GM12875 (cell line): ENCODE results near the gene DHX30.
"Not testable (repeated sequence)": the region's sequence is repeated elsewhere in the genome, so short reads cannot be mapped to it uniquely, and the experiment has no call there.

Experiments used
- H3K4me3 ChIP-seq: one replicate; pipeline ENCODE4 v1.5.1; 2011; ENCODE audit warnings: low read depth, low read length, control low read depth
- TF ChIP-seq, protein P1 (sequence below): IDR thresholded peaks from 2 replicates; pipeline ENCODE4 v1.5.1; 2011; ENCODE audit warnings: low read depth, mild to moderate bottlenecking, control low read depth, inconsistent platforms, low read length, moderate library complexity, borderline replicate concordance; ENCODE audit not compliant: insufficient read depth

The DHX30 gene

DNA sequence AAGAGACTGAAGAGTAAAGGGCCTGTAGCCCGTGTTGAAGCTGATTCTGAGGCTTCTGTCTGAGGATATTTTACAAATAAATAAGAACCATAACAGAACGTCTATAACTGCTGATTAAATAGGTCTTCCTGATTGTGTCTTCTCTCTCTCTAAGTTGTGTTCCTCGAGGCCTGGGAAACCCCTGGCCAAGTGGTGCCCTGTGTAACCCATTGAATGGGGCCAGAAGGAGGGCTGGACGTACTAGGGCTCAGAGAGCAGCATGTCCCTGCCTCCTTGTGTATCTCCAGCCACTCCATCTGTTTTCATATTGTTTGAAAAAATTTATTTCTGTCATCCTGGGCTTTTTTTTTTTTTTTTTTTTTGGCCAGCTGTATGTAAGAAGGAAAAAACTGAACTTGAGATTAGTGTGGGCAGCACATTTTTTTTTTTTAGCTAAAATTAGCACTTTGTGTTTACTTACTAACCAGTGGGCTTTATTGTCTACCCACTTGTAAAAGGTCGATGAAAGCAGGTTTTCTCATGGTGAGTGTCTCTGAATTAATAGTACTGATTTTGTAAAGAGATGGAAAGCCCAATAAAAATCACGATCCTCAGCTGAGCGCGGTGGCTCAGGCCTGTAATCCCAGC lies 10.7 kb downstream of the DHX30 start:
- TF ChIP-seq, protein P1, sequence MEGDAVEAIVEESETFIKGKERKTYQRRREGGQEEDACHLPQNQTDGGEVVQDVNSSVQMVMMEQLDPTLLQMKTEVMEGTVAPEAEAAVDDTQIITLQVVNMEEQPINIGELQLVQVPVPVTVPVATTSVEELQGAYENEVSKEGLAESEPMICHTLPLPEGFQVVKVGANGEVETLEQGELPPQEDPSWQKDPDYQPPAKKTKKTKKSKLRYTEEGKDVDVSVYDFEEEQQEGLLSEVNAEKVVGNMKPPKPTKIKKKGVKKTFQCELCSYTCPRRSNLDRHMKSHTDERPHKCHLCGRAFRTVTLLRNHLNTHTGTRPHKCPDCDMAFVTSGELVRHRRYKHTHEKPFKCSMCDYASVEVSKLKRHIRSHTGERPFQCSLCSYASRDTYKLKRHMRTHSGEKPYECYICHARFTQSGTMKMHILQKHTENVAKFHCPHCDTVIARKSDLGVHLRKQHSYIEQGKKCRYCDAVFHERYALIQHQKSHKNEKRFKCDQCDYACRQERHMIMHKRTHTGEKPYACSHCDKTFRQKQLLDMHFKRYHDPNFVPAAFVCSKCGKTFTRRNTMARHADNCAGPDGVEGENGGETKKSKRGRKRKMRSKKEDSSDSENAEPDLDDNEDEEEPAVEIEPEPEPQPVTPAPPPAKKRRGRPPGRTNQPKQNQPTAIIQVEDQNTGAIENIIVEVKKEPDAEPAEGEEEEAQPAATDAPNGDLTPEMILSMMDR, result no peak

DNA sequence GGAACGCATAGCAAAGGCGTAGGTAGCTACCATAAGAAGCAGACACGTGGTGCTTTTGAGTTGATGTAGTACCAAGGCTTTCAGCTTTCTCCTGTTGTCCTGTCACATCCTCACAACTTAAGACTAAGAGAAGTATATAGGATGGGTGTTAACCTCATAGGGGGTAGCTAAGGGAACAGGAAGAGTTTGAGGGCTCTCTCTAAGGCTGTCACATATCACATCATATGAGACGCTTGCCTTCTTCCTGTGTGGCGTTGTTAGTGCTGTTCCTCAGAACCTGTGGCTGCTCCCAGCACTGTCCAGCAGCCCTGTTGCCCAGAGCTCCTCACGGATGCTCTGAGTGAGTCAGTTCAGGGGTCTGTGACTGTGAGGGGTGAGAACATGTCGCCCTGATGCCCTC lies 14.7 kb downstream of the DHX30 start:
- H3K4me3 ChIP-seq, result no peak overlapping the region
- TF ChIP-seq, protein P1, result no peak

More for the DNA sequence above, 10.7 kb downstream of the DHX30 start:
- H3K4me3 ChIP-seq, result no peak overlapping the region

DNA sequence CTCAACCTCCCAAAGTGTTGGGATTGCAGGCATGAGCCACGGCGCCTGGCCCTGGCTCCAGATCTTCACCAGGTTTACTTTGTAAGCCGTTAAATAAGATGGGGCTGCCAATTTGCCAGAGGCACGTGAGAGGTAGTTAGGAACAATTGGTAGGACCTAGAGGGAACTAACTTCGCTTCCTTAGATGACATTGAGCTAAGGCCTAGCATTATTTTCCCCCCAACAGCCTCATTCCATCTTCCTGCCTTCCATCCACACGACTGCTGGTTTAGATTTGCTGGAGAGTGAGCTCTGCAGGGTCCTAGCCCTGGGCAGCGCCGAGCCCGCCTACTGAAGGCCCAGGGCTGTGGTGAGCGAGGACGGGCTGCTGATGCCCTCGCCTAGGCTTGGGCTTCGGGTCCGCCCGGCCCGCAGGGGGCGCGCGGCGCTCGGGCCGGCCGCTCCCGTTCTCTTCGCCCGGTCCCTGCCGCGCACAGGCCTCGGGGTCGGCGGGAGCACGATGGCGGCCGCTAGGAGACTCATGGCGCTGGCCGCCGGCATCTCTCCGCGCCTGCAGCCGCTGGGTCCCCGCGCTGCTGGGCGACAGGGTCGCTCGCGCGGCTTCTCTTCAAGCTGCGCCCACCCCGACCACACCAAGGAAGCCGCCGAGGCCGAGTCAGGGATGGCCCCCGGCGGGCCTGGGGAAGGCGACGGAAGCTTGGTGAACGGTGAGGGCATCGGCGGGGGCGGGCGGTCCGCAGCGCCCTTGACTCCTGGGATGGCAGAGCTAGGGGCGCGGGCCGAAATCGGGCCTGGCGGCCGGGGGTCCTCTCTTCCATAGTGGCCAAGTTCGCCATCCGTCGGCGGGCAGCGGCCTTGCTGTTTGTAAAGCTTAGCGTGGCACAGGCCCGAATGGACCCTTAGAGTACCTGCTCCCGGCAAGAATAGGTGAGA lies 21.9 kb downstream of the DHX30 start:
- TF ChIP-seq, protein P1, result peak; percentile 95
- peak overlapping the region; percentile 85 for H3K4me3 ChIP-seq

DNA sequence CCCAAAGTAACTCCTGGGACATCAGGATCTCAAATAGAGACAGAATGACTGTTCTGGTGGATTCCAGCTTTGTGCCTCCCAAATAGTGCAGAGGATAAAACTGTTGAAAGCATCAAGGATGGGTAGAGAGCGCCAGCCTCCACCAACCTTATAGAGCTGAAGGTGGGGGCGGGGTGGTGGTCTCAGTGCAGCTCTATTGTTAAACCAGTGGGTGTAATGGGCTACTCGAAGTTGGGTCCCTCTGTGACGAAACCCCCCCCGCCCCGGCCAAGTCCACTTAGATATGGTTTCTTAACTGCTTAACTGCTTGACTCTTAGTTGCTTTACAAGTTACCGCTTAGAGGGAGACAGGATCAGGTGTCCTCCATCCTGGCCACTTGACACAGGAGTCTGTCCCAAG lies 22.7 kb downstream of the DHX30 start:
- TF ChIP-seq, protein P1, result no peak
- peak overlapping the region; percentile 85 for H3K4me3 ChIP-seq

DNA sequence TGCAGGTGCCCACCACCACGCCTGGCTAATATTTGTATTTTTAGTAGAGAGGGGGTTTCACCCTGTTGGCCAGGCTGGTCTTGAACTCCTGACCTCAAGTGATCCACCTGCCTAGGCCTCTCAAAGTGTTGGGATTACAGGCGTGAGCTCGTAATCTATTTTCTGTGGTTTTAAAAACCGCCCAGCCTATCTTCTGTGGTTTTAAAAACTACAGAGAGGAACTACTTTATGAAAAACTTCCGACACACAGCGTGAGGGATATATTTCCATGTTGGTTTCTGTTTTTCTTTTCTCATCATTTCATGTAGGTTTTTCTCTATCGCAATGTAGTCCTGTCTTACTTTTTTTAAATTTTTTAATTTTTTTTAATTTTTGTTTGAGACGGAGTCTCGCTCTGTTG lies 26.5 kb downstream of the DHX30 start:
- H3K4me3 ChIP-seq, result not testable (repeated sequence)

DNA sequence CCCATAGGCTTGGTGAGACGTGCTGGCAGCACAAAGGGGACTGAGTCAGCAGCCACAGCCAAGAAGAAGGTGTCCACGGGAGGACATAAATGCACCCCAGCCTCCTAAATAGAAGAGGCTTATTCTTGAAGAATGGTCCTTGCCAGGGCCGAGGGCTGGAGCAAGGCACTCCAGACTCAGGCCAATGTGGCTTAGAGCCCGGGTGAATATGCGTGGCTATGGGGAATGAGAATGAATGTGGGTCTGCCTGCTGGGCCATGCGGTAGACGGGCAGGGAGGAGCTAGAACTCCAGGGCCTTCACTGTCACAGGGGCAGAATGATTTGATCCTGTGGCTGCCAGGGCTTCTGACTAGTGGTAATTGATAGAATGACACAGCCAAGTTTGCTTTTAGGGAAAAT lies 34.0 kb downstream of the DHX30 start:
- H3K4me3 ChIP-seq, result no peak overlapping the region
- TF ChIP-seq, protein P1, result no peak

DNA sequence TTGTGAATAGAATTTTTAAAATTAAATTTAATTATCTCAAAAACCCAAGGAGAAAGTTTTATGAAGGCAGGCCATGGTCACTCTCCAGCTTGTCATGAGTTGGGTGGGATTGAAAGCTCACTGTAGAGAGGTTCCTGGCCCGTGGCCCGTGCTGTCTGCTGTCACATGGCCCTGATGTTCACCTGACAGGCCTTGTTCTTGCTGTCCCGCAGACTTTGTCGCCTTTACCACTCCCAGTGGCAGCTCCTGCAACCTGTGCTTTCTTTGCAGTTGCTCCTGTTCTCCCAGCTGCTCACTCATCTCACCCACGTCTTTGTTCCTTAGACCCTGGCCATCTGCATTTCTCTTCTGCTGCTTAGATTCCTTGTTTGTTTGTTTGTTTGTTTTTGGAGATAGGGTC lies 35.6 kb downstream of the DHX30 start:
- no peak overlapping the region for H3K4me3 ChIP-seq
- TF ChIP-seq, protein P1, result no peak
